NCI-H524 treated with DMSO at 0.1 percent for 48 hours (cell line): Measurements from ENCODE around the gene ADGB.
"Not testable (repeated sequence)": the region's sequence is repeated elsewhere in the genome, so short reads cannot be mapped to it uniquely, and the experiment has no call there.

Source experiments
- DNase-seq: peaks from one replicate; lab custom pipeline; 2025; lab: John Stamatoyannopoulos, UW

ADGB gene

DNA sequence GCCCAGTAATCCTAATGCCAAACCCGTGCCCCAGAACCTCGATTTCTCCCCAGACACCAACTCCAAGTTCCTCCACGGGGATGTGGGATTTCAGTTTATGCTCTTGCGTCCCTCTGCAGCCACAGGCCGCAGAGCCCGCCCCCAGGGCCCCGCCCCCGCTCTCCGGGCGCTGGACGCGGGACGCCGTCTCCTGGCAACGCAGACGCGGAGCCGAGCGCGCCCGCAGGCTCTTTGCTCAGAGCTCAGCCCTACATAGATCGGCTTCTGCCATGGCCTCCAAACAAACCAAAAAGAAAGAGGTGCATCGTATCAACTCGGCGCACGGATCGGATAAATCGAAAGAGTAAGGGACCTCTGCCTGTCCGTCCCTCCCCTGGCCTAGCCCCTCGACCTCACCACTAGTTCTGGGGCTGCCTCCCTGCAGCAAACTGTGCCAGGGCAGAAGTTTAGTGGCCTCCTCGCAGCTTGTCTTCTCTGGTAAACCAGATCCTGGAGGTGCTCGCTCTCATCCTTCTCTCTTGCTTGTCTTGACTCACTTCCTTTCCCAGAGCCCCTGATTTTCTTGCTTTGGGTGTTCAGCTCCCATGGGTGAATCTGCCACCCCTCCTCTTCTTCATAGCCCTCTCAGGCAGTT, at the start of gene ADGB:
Gene ADGB (plus strand): TSS at position 201 of the 634 bp plus-strand sequence. CDS start 69 bp downstream, at position 270.
- peak; percentile 42 for DNase-seq

DNA sequence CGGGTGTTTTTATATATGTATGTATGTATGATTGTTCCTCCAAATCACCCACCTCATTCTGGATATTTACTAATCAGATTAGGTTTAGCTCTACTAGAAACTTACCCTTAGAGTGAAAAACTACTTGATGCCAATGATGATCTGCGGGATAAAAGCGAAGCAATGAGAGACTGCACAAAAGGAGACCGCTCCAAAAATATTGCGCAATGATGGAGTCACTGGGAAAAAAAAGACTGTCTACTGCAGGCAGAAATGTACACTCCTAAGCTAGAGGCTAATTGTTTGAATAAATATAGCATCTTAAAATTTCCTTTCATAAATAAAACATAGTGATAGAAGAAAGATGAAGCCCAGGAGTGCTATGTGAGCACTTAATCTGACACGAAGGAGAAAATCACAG, 47.9 kb upstream of the ADGB start:
- DNase-seq, result no peak

DNA sequence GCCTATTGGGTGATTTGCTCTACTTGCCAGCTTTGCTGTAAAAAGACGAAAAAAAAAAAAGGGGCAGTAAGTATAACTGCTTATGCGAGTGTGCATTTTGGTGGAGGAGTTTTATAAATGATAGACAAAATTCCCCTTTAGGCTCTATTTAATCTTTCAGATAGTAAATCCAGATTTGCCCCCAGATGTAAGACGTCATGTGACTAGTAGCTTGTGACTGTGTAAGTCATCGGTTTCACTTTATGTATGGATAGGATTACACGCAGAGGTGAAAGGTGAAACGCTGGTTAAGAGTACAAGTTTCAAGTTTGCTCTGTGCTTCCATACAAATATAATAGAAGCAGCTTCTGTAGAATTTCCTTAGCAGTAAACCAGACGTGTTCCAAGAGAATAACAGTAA, 47.2 kb upstream of the ADGB start:
- no peak for DNase-seq

DNA sequence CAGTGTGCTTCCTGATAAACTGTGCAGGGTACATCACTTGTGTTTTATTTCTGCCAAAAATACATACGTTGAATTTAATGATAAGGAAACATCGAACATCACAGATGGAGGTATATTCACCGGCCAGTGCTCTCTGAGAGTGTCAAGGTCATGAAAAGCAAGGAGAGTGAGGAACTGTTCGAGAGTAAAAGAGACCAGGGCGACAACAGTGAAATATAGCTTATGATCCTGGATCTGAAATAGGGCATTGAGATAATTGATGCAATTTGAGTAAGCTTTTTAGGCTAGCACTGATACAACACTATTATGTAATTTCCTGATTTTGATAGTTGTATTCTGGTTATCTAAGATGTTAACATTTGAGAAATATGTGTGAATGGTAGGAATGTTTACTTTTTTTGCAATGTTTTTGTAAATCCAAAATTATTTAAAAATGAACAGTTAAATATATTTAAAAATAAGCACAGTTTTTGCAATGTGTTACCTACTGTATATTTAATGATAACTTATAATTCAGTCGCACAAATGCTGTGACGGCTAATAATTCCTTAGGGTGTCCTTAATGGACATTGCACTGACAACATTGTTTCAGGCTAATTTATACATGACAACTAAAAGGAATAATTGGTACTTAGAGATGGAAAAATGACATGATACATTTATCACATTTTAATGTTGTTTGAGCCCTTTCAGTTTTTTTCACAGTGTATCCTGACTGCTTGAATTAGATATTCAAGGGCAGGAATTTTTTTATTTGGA, 45.2 kb upstream of the ADGB start:
- no peak for DNase-seq

DNA sequence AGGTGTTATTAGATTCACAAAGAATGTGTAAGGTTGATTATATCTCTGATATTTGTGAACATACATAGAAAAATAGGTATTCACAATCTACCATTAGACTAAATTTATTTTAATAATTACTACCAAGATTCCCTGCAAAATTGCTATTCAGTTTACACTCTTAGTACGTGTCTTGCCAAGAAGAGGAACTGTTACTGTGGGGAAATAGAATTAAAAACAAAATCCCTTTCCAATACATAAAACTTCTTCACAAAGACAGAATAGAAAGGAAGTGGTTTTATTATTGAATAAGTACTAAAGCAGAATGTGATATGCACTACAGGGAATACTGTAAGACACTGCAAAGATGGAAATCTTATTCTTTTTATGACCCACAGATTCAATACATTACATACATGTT, 38.2 kb upstream of the ADGB start:
- DNase-seq, result no peak

DNA sequence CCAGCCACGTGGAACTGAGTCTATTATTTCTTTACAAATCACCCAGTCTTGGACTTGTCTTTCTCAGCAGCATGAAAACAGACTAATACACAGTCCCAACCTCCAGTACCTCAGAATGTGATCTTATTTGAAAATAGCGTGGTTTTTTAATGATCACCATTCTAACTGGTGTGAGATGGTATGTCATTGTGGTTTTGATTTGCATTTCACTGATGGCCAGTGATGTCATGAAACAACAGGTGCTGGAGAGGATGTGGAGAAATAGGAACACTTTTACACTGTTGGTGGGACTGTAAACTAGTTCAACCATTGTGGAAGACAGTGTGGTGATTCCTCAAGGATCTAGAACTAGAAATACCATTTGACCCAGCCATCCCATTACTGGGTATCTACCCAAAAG, 32.1 kb upstream of the ADGB start:
- not testable (repeated sequence) for DNase-seq

DNA sequence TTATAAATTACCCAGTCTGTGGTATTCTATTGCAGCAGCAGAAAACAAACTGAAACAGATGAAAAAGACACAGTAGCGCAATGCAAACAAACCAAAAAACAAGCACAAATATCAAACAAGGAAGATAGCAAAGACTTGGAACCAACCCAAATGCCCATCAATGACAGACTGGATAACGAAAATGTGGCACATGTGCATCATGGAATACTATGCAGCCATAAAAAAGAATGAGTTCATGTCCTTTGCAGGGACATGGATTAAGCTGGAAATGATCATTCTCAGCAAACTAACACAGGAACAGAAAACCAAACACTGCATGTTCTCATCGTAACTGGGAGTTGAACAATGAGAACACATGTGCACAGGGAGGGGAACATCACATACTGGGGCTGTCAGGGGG, 30.2 kb upstream of the ADGB start:
- not testable (repeated sequence) for DNase-seq

DNA sequence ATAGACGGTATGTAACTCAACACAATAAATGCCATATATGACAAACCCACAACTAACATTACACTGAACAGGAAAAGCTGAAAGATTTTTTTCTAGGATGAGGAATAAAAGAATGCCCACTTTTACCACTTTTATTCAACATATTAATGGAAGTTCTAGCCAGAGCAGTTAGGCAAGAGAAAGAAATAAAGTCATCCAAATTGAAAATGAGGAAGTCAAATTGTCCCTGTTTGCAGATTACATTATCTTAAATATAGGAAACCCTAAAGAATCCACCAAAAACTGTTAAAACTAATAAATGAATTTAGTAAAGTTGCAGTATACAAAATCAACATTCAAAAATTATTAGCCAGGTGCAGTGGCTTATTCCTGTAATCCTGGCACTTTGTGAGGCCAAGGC, 24.6 kb upstream of the ADGB start:
- DNase-seq, result no peak

DNA sequence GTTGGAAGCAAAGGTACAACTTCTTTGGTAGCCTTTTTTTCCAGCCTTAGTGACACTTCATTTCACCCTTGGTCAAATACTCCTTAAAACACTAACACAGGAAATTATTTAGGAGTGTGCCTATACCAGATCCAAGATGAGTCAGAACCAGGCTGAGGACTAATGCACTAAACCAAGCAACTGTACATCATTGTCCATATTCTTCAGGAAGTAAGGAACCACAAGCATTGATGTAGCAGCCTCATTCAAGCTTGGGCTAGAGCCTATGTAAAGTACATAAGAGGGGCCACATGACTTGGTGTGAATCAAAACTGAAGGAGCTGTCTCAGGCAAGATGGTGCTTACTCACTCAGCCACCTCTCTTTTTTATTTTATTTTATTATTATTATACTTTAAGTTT, 20.7 kb upstream of the ADGB start:
- DNase-seq, result no peak

DNA sequence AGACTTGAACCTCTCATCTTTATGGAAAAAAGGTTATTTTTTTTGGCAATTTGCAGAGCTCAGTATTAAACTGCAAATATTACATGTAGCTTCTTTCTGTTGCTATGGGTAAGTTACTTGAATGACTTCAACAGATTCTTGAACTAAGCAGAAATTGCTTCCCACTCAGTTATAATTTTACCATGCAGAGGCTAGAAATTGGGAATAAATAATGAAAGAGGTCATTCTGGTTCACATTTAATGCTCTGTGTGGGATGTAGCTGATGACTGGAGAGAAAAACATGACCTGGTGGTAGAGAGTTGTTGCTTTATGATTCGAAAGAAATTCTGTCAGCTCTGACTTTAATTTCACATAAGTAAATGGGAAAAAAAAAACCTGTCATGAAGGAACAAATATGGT, 16.8 kb upstream of the ADGB start:
- no peak for DNase-seq

DNA sequence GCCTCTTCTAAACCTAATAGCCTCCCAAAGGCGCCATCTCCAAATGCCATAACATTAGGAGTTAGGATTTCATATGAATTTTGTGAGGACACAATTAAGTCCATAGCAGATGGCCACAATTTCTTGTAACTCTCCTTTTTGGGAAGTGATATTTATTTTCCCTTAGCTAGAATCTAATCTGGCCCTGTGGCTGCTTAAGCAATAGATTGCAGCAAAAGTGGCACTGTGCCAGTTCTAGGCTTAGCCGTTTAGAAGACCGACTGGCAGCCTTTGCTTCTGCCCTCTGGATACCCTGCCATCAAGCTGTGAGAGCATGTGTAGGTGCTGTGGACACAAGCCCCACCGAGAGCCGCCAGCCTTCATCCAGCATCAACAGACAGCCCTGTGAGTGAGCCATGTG, 15.9 kb upstream of the ADGB start:
- DNase-seq, result peak; percentile 6

DNA sequence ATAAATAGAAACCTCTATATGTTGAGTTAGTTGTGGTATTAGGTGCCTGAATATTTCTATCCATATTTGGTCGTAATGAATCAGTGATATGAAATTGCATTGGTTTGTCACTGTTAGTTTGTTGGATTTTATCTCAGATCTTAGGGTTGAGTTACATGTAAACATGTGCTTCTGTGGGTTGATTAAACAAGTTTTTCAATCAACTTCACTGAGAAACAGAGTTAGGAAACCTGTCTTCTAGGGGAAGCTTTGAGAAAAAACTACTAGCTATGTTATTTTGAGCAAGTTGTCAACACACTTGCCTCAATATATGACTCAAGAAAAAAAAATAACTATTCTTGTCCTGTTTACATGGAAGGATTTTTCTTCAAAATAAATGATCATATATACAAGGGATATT, 14.8 kb upstream of the ADGB start:
- DNase-seq, result no peak

DNA sequence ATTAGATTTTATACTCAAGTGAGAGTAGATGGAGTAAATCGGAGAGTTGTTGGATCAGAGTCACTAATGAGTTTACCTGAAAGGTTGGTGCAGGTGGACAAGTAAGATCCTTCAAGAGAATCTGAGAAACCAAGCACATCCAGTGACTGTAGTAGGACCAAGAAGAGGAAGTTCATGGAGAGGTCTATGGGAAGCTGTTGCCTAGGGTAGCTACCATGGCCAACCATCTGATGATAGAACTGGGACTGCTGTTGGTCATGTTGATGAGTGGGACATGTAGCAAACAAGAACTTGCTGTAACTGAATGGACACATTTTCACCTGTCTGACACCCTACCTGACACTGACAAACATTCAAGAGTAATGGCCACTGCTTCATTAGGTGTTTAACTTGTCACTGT, 11.3 kb upstream of the ADGB start:
- DNase-seq, result no peak

DNA sequence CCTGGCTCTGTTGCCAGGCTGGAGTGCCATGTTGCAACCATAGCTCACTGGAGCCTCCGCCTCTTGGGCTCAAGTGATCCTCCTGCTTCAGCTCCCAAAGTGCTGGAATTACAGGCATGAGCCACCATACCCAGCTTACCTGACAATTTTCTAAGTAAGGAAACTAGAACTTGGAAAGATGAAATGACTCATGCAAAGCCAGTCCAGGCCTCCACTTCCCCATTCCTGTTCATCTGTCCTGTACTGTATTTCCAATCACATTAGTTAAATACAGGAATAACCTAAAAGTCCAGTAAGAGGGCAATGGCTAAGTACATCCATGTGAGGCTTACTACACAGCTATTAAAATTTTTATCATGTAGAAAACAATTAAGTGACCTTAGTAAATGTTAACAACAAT, 8.3 kb upstream of the ADGB start:
- DNase-seq, result no peak

DNA sequence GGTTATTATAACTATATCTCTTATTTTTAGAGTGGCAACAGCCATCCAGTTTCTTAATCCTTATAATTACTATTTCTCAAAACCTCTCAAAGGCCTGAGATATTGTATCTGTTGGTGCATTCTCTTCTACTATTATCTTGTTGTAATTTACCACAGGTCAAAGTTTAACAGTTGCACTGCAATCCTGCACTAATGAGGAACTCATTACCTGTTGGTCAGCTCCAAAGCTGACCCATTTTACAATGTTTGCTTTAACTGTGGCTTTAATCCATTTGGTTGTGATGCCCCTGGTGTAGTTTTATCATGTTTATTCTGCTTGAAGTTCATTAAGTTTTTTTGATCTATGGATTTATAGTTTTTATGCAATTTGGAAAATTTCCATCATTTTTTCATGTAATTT, 6.3 kb upstream of the ADGB start:
- no peak for DNase-seq

DNA sequence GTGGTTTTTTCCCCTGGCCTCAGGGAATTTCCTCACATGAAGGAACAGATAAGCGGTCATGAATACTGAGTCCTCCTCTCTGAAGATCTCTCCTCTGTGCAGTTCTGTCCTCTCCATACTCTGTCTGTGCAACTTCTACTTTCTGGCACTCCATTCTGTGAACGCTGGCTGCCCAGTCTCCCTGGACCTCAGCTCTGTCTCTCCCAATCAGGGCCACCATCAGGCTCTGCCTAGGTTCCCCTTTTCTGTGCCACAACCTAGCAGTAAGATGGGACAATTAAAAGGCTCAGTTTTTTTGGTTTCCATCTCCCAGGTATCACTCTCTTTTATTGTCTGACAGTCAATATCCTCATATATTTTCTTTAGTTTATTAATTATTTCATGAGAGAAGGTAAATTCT, 4.8 kb upstream of the ADGB start:
- no peak for DNase-seq

DNA sequence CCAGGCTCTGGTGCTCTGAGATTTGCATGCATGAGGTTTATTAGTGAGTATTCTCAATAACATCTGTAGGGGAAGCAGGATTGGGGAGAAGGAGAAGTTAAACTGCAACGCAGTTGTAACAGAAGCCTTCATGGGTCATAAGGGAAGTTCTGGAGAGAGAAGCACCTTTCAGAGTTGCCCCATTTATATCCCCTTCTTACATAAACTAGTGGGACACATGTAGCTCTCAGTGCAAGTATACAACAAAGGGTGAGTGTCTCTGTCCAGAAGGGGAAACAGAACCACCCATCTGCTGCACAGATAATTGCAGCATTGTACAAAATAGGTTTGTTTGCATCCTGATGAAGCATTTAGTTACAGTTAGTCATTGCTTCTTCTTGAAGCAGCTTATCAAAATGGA, 4.3 kb upstream of the ADGB start:
- peak; percentile 8 for DNase-seq

DNA sequence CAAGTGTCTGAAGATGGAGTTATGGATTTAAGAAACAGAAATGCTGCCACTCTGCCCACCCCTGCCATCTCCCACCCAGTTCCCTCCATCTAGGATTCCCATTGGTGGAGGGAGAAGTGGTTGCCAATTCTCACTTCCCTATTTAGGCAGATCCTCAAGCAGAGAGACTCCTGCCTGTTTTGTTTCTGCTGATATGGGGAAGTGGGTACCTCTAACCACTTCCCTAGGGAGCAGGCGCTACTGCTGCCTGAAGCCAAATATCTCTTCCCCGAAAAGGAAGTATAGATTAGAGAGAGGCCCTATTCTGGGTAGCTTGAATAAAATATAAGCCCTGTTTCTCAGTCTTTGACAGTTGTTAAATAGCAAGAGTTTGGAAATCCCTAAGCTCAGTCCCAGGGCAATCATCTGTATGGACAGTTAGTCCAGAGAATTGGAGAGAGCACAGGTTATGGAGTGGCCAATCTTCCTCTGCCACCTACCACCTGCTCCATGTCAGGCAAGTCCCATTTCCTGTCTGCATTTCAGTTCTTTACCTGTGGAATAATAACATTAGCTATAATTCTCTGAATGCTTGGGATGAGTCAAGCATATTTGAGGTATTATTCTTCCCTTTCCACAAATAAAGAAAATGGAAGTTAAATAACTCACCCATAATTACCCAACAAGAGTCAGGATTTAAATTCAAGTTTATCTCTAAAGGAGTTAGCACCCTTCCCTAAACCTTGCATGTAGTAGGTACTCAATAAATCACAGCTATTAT, 2.6 kb upstream of the ADGB start:
- DNase-seq, result no peak

DNA sequence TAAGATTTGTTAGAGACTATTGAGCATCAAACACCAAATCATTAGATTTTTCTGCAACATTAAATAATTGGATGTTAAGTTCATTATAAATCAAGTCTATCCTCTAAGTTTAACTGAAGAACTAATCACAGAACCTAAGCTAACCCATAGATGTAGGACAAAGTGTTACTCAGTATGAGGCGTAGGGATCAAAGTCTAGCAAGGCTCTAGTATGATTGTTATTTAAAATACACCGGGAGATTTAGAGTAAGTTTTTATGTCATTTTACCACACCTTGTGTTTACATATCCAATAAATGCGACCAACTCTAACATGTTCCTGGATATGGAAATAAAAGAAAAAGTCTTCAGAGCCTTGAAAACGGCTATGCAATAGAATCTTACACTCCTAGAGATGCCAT, 2.6 kb downstream of the ADGB start:
- no peak for DNase-seq

DNA sequence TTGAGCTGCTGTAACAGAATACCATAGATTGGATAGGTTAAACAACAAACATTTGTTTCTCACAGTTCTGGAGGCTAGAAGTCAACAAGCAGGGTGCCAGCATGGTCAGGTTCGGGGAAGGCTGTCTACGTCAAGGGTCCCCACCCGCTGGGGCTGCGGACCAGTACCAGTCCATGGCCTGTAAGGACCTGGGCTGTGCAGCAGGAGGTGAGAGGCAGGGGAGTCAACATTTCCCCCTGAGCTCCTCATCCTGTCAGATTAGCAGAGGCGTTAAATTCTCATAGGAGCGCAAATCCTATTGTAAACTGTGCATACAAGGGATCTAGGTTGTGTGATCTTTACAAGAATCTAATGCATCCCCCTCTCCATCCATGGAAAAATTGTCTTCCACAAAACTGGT, 3.8 kb downstream of the ADGB start:
- no peak for DNase-seq

DNA sequence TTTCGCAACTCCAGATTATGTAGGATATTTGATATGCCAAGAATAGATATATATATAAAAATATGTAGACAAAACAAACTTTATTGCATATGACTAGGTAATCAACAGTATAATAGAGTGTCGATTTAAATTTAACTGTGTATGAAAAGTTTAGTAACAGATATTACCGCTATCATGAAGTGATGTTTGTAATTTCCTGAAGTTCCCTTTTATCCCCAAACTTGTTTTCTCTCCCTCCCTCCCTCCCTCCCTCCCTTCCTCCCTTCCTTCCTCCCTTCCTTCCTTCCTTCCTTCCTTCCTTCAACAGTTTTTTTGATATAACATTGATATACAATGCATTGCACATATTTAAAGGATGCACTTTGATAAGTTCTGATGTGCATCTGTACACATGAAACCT, 15.2 kb downstream of the ADGB start:
- DNase-seq, result no peak

DNA sequence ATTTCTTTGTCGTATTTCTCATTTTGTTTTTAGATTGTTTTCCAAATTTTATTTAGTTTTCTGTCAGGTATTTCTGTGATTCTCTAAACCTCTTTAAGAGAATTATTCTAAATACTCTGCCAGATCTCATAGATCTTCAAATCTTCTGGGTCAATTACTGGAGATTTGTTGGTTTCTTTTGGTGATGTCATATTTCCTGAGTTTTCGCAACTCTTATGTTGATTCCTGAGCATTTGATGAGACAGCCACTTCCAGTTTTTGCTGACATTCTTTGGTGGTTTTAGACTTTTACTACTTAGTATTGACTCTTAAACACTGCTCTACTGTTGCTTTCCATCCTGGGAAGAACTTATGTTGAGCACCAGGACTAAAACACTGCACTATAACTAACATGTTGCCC, 21.9 kb downstream of the ADGB start:
- no peak for DNase-seq

DNA sequence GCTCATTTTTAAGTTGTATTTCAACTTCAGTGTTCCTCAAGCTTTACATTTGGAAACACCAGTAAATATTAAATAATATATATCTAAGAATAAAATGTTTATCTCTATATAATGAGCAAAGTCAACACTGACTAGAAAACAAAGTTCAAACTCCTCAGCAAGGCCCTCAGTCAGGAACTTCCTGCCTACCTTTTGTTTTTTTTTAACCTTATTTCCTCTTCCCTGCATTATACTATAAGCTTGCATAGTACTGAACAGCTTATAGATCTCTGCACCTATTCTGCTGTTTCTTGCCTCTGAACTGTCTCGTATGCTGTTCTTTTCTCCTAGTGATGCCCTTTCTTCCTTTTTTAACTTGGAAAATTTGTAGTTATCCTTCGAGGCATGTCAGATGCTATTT, 29.6 kb downstream of the ADGB start:
- DNase-seq, result no peak
